ENCODE data around the gene OR5L2.
"Not testable (repeated sequence)": the region's sequence is repeated elsewhere in the genome, so short reads cannot be mapped to it uniquely, and the experiment has no call there.

The OR5L2 gene

DNA sequence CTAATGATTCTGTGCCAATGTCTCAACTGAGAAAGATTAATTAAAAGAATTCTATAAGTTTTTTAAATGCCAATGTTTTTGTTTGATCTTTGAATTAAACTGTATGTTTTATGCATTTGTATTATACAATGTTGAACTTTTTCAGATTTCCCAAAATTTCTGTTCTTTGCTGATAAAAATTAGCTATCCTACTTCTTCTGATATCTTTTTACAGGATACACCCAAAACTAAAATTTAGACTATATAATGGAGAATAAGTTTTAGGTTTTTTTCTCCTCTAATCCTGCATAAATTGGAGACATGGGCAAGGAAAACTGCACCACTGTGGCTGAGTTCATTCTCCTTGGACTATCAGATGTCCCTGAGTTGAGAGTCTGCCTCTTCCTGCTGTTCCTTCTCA is at the start of gene OR5L2:
Gene OR5L2 (plus strand): TSS at position 301 of the 400 bp plus-strand sequence. CDS start 0 bp downstream, at position 301.
- no peak for DNase-seq

DNA sequence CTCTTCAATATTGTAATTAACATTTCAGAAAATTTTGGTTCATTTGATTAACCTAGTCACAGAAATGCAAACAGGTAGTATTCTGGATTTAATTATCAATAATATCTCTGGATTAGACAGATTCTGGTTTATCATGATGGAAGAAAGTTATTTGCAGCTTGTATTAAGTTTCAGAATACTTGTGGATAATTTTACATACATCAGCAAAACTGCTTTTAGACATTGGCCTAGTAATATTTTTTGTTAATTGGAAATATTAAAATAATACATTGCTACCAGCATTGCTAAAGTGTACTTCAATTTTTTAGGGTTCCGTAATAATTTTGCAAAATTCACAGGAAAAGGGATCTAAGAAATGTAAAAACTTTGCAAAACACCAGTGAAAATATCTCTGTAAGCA is 35.4 kb upstream of the OR5L2 start:
- DNase-seq: no peak

DNA sequence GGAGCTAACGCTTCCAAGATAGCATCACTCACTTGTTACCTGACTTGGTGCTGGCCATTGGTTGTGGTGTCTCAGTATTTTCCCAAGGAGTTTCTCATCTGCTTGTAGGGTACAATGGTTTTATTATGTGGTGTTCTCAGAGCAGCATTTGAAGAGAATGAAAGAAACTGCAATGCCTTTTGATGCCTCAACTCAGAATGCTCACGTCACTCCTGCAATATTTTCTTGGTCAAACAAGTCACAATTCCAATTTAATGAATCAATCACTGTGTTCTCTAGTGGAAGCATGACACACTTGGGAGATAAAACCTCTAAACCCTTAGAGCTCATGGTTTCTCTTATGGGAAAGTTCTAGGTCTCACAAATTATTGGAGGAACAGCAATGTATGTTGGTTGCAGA is 33.7 kb upstream of the OR5L2 start:
- no peak for DNase-seq

DNA sequence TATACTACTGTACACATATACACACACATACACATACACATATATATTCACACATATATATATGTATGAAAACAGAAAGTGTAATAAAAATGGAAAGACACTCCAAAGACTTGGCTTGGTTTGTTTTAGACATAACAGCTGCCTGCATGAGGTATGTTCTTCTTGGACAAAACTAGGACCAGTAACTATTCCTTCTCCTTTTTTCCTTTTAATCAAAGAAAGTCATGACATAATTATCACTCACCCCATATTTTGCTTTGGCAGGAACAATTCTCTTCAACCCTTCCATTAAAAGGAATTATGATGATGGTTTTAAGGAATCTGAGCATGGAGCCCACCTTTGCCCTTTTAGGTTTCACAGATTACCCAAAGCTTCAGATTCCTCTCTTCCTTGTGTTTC is 31.8 kb upstream of the OR5L2 start, which contains the start of gene OR5D14:
Gene OR5D14 (plus strand): TSS at position 301 of the 400 bp plus-strand sequence. CDS start 0 bp downstream, at position 301.
- no peak for DNase-seq

DNA sequence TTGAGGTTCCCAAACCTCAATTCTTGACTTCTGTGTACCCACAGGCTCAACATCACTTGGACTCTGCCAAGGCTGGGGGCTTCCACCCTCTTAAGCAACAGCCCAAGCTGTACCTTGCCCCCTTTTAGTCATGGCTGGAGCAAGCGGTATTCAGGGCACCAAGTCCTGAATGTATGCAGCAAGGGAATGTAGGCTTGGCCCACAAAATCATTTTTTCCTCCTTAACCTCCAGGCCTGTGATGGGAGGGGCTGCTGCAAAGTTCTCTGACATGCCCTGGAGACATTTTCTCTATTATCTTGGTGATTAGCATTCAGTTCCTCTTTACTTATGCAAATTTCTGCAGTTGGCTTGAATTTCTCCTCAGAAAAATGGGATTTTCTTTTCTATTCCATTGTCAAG is 20.8 kb upstream of the OR5L2 start:
- no peak for DNase-seq

DNA sequence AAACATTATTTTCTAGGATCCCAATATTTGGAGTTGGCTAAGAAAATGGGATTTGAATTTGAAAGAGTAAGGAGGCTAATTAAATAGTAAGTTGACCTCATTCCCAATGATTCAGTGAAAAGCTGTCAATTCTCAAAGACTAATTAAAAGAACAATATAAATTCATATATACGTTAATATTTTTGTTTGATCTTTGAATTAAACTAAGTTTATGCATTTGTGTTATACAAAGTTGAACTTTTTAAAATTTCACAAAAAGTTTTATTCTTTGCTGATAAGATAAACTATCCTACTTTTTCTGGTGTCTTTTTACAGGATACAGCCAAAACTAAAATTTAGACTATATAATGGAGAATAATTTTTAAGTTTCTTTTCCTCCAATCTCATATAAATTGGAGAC is 16.0 kb upstream of the OR5L2 start, which contains the start of gene OR5L1:
Gene OR5L1 (plus strand): TSS at position 301 of the 400 bp plus-strand sequence. CDS start 100 bp downstream, outside the sequence.
- no peak for DNase-seq

DNA sequence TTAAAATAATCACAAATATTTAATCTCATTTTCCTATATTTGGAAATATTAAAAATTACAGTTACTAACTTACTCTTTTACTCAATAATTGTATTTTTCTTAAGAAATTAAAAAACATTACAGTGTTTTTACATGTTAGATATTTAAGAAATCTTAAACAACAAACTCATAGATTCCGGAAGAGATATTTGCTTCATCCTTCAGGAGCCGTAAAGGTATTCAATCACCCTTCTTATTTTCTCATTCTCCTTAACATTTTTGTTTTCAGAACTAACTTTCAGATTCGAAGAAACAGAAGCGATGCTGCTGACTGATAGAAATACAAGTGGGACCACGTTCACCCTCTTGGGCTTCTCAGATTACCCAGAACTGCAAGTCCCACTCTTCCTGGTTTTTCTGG is 7.7 kb upstream of the OR5L2 start, which contains the start of gene OR5D18:
Gene OR5D18 (plus strand): TSS at position 301 of the 400 bp plus-strand sequence. CDS start 0 bp downstream, at position 301.
- no peak for DNase-seq

DNA sequence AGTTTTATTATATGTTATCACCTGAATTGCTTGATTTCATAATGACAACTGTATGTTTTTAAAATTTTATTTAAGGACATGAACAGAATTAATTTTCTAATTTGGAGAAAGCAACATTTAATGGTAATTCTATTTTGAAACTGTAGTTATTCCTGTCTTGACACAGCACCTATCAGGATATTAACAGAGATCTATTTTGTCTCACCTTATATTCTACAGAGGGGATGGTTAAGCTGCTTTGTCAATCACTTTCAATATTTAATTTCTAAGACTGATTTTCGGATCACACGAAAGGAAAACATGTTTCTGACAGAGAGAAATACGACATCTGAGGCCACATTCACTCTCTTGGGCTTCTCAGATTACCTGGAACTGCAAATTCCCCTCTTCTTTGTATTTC is 11.4 kb downstream of the OR5L2 start, which contains the start of gene OR5D16:
Gene OR5D16 (plus strand): TSS at position 301 of the 400 bp plus-strand sequence. CDS start 0 bp downstream, at position 301.
- DNase-seq: no peak

DNA sequence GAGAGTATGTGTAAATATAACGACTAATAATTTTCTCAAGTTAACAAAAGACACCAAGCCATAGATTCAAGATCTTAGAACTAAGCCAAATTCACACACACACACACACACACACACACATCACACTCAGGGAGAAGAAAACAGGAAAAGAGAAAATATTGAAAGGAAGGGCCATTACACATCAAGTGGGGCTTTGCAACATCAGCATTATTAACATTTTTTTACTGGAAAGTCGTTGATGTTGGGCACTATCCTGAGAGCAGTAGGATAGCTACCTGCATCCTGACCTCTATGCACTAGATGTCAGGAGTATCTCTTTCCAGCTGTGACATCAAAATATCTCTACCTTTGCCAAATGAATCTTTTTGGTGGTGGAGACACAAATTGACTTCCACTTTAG is 20.4 kb downstream of the OR5L2 start:
- DNase-seq: no peak

DNA sequence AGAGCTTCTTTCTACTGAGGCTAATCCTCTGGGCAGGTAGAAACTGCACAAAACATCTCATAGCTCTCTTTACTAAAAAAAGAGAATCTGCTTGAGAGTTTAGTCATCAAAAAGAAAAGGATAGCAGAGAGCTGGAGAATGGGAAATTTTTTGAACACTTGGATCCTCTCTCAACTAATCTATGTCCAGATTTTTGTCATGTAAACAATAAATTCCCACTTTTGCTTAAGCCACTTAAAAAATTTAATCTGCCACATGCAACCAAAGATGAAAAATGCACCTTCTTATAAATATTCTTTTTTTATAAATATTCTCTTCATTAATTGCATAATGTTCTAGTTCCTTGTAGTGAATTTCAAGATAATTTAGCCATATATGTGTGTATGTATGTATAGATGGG is 22.0 kb downstream of the OR5L2 start:
- no peak for DNase-seq

DNA sequence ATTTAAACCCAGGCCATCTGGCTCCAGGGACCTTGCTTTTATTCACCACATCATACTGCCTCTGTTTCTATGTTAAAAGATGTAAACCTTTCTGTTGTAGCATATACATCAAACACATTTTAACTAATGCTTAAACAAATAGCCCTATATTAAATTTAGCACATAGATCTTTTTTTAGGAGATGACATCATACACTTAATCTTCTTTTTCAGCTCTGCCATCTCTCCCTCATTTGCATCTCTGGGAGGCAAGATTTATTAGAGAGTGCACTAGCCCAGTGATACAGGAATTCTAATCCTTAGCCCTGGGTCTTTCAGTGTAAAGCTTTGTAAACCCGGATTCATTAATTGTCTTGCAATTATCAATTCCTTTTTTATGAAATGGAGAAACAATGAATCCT is 25.1 kb downstream of the OR5L2 start:
- no peak for DNase-seq

DNA sequence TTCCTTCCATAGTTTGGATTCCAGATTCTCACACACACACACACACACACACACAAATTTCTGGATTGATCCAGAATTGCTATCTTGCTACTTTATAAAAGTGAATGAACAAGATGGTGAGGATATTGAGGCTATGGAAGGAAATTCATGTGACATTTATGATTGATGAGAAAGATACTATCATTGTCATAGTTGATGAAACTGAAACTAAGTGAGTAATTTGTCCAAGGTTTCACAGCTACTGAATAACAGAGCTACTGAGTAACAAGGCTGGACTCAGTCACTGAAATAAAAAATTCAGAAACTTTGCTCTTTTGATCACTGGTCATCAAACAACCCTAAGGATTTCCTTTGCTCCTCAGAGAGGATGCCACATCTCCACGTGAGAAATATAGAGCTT is 27.7 kb downstream of the OR5L2 start:
- DNase-seq: no peak

DNA sequence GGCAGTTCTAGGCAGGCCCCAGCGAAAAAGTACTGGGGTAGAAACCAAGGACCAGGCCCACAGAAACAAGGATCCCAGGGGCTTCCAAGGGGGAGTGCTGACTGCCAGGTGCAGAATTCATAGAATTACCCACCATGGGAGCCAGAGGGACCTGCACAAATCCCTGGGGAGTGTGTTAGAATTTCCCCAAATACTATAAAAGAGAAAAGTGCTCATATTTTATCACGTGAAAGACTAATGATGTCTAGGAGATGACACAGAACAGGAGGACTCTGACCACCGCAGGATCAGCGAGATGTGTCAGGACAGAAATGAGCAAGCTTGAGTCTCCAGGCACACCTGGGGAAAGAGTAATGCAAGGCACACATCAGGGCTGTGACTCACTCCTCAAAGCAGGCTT is 40.3 kb downstream of the OR5L2 start:
- not testable (repeated sequence) for DNase-seq

DNA sequence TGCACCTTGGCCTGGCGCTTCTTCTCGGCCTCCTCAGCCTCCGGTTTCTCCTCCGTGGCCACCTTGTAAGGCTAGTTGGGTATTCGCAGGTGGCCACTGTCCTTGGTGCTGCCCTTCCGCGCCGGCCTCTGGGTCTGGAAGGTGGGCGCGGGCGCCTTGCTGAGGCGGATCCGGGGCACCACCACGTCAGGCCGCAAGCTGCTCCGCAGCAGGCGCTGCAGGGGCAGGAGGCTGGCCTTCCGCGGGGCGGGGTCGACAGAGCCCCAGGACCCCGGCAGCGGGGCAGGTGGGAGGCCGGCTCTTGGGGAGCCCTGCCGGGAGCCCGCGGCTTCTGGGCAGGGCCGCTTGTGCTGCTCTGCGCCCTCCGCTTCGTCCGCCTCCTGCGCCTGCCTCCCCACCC is 45.7 kb downstream of the OR5L2 start:
- not testable (repeated sequence) for DNase-seq

DNA sequence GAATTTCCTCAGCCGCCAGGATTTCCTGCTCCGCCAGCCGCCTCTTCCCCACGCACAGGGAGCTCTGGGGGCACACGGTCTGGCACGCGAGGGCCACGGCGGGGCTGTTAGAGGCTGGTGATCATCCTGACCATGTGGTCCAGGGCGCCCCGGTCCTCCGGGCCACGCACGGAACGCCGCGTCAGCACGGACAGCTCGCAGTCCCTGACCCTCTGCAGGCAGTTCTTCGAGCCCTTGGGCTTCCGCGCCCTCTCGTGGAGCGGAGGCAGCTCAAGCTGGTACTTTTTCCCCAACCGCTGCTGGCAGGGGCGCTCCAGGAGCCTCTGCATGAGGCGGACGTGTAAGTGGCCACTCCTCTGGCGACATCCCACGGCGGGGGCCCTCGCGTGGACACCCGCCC is 46.1 kb downstream of the OR5L2 start:
- not testable (repeated sequence) for DNase-seq

All from activated CD4-positive, alpha-beta T cell treated with anti-CD3 and anti-CD28 coated beads for 48 hours (primary cell).